ENCODE measurements around the gene C2CD5.

Gene C2CD5

DNA sequence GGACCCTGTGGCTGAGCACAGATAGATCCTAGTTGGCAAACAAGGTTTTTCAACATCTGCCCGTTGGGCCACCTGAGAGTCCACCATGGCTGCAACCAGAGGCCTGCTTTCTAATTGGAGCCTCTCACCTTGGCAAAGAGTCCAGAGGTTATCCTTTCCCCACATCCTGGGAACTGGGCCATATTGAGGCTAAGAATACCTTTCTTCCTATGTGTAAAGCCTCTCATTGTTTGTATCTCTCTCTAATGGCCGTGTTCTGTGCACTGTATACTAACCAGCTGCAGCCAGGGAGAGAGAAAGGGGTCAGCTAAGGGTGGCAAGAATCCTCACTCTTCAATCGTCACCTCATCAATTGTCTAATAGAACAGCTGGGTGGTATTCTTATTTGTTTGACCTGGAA lies 130.8 kb downstream of the C2CD5 start:
- DNase-seq, result no peak

DNA sequence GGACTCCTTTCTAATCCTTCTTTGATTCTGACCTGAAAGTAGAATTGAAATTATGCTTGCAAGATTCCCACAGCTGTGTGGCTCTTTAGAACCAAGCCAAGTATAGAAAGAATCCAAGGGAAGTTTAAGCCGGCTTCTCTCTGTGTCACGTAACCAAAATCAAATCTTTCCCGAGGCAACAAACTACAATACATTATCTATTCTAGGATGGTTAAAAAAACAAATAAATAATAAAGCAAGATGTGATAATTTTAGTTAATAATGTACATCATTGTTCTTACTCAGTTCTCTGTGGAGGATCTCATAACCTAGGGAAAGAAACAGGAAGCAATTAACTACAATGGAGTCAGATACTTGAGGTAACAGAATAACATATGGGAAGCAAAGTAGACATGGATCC lies 131.8 kb downstream of the C2CD5 start:
- DNase-seq, result no peak

DNA sequence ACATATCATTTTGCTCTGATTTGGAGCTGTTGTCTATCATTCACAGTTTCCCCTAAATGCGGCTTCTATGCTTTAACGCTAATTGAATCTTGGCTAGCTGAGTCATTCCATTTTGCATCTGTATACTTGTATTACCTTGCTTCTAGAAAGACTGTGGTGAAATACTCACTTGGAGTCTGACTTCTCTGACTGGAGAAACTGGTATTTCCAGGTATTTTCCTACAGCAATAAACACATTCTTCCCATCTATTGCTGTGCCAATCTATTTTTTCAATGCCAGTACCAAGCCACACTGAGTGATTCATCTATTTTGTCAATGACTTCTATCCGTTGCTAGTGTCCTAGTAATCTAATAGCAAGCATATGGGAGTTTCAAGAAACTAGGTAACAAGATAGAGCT lies 133.9 kb downstream of the C2CD5 start:
- DNase-seq, result peak; percentile 73

DNA sequence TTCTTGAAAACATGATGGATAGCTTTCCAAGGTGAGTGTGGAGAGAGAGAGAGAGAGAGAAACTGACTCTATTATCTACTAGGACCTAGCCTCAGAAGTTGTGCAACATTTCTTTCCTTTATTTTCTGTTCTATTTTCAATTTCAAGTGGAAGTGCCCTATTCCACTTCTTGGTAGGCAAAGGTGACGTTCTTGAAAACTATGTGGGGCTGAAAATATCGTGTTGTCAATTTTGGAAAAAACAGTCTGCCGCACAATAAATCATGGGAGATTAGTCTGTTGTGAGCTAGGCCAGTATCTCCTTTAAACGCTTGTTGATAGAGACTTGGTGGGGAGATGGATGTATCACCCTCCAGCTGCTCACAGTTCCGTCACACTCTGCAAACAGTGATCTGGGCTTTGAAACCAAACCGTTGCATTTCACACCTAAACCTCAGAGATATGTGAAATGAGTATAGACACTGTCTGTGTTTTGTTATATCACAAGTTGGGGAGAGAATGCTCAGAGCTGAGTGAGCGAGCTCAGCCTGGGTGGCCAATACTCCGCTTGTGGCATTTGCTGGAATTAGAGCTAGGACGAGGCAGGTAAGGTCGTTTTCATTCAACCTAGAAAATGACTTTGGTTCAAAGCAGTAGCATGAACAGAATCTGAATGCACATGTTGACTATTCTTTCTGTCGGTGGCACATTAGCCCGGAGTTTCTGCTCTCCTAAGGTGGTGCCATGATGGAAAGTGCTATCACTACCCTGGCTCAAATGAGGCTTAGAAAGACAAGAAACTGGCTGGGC lies 134.8 kb downstream of the C2CD5 start:
- DNase-seq, result no peak

DNA sequence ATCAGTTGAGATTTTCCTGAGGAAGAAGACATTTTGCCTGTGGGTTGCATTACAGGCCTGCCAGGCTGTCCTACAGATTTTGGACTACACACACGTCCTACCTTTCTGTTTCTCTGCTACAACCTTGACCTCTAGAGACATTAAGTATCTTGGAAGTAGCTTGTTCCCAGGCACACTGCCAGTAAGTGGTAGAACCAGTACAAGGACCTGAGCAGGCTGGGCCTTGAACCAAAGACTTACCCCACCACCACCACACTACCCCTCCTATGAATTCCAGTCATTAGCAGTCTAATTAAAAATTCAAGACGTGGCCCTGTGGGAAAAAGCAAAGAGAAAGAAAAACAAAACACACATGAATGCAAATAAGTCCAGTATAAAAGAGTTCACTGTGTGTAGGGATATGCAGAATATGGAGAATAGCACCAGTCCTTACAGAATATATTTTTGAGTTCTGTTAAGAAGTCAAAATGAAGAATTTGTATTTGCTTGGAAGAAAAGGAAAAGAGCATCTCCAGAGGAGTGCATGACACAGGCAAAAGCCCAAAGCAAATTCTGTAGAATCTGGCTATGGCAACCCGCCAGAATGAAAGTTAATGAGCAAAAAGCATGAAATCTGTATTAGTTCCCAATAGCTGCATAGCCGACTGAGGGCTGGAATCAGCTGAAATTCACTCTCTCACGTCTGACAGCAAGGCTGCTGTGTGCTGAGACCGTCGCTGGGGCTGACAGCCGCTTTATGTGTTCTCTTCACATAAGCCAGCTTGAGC lies 135.5 kb downstream of the C2CD5 start:
- DNase-seq, result no peak

DNA sequence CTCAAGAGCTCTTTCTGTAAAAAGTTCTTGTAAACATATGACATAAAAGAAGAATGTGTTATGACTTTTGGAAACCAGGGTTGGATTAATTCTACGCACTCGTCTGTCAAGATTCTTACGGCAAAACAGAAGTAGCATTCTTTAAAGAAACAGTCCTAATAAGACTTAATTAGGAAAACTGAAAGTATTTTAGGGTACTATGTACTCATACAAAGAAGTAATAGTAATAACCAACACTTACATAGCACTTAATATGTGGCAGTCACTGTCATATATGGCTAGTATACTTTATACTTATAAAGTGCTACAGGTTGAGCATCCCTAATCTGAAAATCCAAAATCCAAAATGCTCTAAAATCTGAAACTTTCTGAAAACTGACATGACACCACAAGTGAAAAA lies 136.9 kb downstream of the C2CD5 start:
- no peak for DNase-seq

DNA sequence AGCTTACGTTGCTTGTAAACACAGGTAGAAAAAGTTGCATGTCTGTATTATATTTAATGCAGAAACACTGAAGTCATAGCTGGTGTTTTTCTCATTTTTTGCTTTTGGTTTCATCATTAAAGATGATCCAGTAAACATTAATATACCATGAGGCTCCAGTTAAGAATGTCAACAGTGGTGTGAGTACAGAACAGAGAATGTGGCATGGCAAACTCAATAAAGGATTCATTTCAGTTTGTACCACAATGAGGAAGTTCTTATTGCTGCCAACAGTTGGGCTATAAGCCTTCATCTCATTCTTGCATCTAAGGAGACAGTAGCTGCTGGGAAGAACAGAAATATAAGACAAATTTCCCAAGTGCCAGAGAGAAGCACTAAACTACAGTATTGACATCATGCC lies 137.7 kb downstream of the C2CD5 start:
- no peak for DNase-seq

DNA sequence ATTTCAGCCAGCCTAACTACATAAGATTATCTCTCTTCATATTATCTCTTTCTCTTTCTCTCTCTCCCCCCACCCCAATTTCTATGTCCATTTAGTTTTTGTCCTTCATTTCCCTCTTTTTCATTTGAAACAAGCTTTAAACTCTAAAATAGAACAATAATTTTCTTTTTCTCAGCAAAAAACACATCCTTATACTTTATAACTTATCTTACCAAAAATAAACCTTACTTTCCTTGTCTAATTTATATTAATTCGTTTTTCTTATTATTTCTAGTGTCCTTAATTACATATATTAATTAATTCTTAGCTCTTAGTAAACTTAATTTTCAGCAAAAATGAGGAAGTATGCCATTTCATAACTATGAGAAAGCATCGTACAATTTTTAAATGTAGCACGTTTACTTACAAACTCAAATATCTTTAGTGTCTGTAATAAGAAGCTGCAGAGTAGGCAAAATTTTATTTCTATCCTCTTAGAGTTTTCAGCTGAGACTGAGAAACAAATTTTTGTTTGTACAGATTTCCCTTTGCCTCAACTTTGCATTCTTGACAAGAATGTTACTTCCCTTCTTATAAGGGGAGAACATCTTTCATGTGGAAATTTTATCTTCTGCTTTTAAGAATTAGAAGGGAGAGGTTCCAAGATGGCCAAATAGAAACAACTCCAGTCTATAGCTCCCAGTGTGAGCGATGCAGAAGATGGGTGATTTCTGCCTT lies 144.7 kb downstream of the C2CD5 start:
- no peak for DNase-seq

Measured in NCI-H1048 (cell line).